GM19351 (cell line): ENCODE data around the gene TXNRD1.

Experiments
- ATAC-seq: cut with Tn5 transposase; IDR thresholded peaks from one replicate; pipeline ENCODE4 v1.9.1; 2021; ENCODE audit warnings: mild to moderate bottlenecking, moderate library complexity; ENCODE audit not compliant: unreplicated experiment

Gene TXNRD1

DNA sequence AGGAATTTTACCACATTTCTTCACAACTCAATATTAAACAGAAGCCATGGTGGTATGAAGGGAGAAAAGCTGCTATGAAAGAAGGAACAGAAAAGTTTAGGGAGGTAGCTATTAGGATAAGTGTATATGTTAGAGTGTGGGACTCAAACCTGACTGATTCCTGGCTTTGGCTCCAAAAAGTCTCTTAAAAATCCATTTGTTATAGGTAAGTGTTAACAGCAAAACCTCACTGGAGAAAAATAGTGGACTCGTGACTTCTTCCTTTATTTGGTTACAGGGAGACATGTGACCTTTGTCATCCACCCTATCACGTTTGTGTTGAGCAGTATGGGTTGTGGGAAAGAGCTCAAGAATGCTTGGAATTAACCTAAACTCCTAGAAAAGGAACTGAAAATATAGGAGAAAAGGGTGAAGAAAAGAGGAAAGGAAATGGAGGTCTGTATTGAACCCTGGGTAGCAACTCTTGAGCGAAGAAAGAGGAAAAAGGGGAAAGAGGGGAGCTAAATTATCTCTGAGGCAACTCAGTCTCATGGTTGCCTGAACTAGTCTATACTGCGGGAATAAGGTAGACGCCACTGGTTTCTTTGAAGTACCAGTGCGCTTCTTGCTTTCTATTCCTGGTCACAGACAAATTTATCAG lies 84.4 kb downstream of the TXNRD1 start:
- ATAC-seq = no peak

DNA sequence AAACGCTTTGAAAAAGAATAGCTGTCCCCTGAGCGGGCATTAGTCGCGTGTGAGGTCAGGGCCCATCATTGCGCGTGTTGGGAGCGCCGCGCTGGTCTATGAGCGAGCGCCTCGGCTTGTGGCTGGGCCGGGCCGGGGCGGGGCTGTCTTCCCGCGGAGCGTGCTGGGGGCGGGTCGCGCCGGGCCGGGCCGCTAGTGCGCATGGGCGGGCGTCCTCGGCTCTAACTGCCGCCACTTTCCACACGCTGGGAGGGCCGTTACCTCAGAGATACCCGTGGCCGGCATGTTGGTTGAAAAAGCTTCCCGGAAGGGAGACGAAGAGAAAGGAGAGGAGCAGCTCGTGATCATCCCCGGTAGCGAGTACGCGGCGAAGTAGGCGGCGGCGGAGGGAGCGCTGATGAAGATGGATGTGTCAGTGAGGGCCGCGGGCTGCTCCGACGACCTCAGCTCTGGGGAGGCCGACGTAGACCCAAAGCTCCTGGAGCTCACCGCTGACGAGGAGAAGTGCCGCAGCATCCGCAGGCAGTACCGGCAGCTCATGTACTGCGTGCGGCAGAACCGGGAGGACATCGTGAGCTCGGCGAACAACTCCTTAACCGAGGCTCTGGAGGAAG lies 88.1 kb downstream of the TXNRD1 start, which contains the start of gene EID3:
Gene EID3 (plus strand): TSS at position 202 of the 614 bp plus-strand sequence. CDS start 196 bp downstream, at position 398.
- peak; percentile 94 for ATAC-seq

DNA sequence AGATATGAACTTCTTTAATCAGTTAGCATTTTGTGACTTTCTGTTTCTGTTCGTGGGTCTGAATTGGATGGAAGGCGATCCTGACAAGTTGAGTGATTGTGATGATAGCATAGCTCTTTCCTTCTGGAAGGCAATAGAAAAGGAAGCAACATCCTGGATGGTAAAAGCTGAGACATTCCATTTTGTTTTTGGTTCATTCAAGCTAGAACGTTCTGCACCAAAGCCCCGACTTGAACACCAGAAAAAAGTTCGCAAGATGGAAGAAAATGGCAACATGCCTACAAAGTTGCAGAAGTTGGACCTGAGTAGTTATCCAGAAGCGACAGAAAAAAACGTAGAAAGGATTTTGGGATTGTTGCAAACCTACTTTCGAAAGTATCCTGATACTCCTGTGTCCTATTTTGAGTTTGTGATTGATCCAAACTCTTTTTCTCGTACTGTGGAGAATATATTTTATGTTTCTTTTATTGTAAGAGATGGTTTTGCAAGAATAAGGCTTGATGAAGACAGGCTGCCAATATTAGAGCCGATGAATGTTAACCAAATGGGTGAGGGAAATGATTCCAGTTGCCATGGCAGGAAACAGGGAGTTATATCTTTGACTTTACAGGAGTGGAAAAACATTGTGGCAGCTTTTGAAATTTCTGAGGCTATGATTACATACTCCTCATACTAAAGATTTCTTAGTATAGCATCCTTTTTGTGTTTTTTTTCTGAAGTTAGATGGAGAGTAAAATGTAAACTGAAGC lies 88.9 kb downstream of the TXNRD1 start:
- no peak for ATAC-seq

DNA sequence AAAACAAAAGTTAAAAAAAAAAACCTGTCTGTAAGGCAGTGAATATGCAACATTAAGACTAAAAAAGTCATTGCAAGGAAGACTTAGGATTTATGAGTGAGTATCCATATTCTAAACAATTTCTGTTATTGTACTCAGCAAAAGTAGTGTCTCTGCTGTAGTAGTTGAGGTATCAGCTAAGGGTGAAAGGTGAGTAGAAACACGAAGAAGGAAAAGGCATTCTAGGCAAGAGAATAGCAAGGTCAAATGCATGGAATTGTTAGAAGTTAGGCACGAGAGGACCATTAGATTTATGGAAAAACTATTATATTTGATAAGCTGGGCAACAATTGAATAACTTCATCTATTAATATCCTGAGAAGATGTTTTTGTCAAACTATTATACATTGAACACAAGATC lies 89.8 kb downstream of the TXNRD1 start:
- no peak for ATAC-seq

DNA sequence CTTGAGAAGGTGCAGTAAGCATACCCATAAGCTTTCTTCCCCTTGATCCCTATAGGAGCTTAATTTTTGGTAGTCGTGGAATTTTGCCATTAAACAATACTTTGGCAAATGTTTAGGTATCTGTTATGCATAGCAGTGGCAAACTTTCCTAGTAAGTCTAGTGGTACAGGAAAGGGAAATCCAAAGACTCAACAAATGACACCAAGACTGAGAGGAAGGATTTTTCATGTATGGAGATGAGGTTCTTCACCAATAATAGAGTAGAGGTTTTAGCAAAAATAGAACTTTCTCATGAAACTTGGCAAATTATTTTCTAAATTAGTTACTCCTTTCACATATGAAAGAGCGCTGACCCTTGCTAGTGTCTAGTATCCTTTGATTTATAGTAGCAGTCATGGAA lies 90.8 kb downstream of the TXNRD1 start:
- no peak for ATAC-seq

DNA sequence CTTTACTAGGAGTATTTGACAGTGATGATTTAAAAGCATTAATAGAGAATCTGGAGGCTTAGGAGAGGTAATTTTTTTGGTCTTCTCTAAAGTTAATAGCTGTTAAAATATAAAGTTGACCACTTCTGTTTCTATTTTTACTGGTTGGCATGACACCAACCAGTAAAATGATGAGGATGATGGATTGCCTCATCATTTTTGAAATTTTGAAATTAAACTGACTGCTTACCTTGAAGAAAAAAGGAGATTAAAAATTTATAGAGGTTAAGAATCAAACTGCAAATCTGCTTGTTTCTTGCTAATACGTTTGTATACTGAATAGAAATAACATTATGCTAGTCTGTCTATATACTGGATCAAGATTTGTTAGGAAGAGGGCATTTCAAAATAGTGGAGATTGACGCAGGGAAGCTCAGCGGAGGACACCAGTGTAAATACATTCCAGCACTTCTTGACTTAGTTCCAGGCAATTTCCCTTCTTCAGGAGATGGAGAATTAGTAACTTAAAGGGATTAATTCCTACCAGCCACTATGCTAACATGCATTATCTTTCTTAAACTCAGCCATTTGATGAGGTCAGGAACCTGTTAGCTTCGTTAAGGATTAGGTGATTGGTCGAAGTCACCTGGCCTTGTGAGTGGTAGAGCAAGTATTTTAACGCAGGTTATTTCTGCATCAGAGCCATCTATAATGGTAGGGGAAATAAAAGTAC lies 91.5 kb downstream of the TXNRD1 start:
- no peak for ATAC-seq

DNA sequence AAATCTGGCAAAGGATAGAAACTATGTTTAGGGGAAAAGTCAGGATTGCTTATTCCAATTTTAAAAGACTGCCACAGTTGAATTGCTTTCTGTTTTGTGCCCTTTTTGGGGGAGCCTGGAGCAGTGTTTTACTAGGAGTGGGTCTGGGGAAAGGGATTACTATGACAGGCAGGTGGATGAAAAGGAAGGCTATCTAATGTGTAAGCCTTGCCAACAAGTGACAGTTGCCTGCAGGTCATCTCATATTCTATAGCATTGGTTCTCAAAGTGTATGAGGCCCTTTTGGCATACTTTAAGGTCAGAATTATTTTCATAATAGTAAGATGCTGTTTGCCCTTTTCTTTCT lies 92.0 kb downstream of the TXNRD1 start:
- ATAC-seq = no peak

DNA sequence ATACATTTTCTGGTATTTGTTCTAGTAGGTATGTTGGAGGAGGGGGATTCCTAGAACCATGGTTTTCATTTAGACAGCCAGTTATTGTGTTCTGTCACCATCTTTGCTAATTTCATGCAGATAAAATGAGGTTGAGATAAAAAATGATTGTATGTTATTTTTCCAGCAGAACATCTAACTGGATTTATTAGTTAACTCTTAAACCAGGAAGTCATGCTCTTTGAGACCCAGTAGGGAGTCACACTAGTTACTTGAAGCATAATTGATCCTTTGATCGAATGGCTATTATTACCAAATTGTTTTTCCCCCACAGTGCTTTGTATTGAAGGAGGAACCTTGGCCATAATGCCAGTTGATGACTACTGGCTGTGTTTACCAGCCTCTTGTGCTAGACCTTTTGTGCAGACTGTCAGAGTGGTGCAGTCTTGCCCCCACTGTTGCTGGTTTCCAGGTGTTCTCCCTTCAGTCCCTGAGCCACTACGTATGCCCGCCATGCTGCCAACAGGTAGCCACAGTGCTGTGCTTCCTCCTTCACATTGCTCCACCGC lies 93.9 kb downstream of the TXNRD1 start:
- ATAC-seq = no peak

DNA sequence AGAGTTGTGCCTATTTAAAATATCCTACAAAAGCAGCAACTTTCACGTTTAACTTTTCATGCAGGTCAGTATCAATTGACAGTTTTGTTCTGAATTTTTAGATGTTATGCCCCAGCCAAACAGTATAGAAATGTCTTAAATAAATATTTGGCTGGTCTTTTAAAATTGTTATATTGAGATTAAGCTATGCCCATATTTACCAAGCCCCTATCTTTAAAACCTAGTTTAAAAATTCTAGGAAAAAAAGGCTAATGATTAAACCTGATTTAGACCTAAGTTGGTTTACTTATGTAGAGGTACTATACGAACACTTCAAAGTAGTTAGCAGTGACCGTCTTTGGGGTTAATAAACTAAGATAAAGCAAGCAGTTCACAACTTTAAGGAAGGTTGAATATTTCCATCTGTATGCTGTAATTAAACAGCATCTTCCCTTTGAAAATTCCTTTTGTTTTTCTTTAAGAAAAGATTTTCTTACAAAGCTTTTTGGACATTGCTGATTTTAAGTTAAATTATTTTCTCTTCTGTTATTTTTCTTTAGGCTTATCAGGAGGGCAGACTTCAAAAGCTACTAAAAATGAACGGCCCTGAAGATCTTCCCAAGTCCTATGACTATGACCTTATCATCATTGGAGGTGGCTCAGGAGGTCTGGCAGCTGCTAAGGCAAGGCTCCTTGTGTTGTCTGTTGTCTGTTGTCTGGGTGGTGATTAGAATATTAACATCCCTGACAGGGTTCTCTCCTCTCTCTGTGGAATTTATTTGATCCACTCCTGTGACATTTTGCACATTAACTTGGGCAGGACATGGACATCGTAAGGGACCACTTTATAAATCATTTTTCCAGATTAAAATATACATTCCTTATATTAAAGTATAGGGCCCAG lies 95.4 kb downstream of the TXNRD1 start:
- ATAC-seq = no peak

DNA sequence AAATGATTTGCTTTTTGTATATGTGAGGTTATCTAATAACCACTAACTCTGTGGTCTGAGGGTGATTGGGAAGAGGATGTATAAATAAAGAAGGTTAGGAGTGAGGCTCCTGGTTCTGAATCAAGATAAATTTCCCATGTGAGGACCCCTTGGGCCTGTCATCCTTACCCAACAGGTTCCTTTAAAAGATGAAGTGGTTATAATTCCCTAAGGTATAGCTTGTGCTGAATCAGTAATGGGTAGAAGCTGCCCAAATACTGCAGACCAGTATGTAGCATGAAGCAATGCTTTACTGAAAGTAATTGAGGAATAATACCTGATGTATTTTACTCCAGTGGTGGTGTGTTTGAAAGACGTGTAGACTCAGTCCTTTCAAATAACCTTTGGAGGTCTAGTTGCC lies 96.6 kb downstream of the TXNRD1 start:
- no peak for ATAC-seq

DNA sequence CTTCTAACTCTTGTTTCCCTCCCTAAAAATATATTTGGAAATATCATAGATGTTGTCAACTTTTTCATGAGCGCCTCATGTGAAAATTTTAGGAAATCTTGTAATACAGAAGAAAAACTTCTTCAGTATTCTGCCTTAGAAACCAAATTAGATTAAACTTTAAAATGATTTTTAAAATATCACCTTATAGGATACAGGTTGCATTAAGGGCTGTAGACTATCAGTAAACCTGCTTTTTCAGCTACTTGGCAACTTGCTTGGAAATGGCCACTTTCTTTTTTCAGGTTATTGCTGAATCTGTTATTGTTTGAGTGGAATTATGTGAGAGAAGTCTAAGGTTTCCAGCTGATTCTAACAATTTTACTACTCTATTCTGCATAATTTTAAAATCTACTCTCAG lies 97.1 kb downstream of the TXNRD1 start:
- no peak for ATAC-seq

DNA sequence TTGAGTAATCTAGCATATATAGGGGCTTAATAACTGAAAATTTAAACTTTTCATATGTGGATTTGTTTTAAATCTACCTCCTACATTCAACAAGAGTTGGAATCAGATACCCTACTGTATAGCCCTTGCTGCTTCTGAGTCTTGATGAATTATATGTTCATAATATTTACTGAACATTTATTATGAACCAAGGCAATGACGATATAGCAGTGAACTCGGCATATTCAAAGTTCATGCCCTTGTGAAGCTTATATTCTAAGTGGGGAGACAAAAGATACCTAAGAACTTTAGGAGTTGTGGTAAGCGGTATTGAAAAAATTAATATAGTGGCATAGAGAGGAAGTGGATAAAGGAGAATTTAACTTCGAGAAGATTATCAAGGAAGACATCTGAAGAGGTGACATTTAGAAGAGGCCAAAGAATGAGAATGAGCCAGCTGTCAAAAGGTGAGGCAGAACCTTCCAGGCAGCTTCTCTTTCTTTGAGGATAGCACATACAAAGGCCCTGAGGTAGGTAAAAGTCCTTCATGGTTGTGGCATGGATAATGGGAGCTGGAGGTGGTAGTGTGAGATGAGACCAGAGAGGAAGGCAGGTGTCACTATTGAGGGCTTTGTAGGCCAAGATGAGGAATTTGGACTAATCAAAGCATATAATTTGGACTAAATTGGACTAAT lies 98.1 kb downstream of the TXNRD1 start:
- ATAC-seq = no peak

DNA sequence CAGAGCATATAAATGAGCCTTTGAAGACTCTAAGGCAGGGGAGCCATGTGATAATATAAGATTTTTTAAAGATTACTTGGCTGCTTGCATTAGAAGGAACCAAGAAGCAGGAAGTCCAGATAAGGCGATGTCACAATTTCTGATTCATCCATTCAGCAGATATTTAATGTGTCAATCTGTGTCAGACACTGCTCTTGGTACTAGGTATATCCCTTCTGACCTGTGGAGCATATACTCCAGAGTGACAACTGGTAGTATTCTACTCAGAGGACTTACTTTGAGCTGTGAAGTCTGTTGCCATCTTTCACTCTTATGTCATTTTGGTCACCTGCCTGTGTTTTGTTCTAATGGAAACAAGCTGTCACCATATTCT lies 98.6 kb downstream of the TXNRD1 start:
- ATAC-seq = no peak

DNA sequence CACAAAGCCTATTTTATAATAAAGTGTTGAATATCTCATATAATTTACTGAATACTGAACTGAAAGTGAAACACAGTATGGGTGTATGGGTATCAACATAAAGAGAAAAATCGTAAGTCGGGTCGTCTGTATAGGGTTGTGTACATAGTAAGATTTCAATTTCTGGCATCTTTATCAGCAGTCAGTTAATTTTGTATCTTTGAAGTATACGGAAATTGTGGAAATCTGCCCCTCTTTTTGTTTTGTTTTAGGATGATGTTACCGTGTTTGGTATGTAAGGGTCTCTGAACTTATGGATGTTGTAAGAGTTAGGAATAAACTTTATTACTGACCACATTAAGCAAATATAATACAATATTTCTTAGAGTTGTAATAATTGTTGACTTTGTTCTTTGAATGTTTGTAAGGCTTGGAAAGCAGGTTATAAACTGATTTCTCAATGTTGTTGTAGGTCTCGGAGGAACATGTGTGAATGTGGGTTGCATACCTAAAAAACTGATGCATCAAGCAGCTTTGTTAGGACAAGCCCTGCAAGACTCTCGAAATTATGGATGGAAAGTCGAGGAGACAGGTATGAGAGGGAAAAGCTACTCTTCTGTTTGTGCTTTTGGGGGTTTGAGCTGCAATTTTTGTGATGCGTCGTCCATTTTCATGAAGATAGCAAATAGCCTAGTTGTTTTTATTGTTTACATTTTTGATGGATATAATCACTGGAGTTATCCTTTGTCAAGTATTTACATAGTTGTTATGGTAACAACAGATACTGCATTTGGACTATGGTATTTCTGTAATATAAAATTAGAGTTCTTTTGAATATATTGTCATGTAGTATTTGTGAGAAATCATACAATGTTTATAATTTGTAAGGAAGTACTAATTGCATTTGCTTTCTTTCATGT lies 100.0 kb downstream of the TXNRD1 start:
- no peak for ATAC-seq

DNA sequence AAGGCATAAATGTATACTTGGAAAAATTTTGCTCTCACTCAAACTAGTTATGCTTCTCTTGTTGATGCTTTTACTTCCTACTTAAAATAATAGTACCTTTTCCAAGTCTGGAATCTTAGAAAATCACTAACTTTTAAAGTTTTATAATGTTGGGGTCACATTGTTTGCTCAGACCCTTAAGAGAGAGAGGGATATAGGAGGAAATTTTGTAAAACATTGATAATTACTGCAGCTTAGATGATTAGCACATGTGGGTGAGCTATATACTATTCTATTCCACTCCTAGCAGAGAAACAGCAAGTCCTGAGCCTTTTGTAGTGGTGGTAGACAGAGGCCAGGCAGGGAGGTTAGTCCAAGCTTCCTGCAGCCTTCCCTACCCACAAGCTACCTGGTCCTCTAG lies 101.4 kb downstream of the TXNRD1 start:
- ATAC-seq = no peak

DNA sequence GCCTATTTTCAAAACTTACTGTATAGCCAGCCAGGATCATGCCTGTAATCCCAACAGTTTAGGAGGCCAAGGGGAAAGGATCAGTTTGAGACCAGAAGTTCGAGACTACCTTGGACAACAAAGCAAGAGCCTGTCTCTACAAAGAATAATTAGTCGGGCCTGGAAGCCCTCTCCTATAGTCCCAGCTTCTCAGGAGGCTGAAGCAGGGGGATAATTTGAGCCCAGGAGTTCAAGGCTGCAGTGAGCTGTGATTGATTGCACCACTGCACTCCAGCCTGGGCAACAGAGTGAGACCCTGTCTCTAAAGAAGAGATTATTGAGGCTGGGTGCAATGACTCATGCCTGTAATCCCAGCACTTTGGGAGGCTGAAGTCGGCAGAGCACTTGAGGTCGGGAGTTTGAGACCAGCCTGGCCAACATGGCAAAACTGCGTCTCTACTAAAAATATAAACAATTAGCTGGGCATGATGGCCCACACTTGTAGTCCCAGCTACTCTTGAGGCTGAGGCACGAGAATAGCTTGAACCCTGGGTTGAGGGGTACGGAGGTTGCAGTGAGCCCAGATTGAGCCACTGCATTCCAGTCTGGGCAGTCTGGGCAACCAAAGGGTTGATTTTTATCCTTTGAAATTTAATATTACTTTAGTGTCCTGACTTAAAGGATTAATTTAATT lies 102.1 kb downstream of the TXNRD1 start:
- no peak for ATAC-seq

DNA sequence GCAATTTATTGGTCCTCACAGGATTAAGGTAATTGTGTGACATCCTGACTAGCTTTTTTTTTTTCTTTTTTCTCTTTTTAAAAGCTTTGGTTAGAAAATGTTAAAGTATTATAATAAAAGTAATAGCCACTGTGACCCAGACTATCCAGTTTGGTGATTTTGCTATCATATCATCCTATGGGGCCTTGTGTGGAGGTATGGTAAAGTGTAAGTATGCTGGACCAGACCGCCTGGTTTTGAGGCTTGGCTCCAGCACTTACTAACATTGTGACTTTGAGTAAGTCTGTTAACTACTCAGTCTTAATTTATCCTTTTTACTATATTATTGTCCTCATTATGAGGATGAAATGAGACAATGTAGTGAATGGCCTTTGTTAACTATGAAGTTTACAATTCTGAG lies 103.4 kb downstream of the TXNRD1 start:
- ATAC-seq = no peak

DNA sequence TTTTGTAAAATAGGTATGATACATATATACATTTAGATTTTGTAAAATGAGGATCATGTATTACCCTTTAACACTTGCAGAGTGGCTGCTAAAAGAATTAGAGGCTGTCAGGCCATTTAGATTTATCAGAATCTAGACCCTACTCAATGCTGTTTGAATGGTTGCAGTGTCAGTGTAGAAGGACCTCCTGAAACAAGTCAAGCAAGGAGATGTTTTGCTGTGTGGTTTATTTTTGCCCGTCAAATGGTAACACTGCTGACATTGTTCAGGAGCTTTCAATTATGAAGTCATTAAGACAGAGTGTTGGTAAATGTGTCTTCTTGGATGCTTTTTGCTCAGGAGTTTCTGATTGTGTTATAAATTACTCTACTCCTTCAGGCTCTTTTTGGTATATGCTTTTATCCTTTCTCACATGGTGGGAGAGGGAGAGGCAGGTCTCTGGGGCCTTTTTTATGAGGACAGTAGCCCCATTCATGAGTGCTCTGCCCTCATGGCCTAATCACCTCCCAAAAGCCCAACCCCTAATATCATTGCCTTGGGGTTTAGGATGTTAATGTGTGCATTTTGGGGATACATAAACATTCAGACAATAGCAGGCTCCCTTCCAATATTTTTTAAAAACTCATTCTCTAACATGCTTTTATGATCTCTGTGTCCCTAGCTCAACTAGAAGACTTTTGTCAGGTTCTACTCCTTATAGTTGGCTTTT lies 104.5 kb downstream of the TXNRD1 start:
- ATAC-seq = no peak
